HG03457 (cell line): ENCODE measurements around the gene DMXL1.
"Not testable (repeated sequence)": the region's sequence is repeated elsewhere in the genome, so short reads cannot be mapped to it uniquely, and the experiment has no call there.

ENCODE experiments used
- ATAC-seq: cut with Tn5 transposase; IDR thresholded peaks from one replicate; pipeline ENCODE4 v1.9.1; 2021; ENCODE audit warnings: moderate number of reproducible peaks; ENCODE audit not compliant: unreplicated experiment

Gene DMXL1

DNA sequence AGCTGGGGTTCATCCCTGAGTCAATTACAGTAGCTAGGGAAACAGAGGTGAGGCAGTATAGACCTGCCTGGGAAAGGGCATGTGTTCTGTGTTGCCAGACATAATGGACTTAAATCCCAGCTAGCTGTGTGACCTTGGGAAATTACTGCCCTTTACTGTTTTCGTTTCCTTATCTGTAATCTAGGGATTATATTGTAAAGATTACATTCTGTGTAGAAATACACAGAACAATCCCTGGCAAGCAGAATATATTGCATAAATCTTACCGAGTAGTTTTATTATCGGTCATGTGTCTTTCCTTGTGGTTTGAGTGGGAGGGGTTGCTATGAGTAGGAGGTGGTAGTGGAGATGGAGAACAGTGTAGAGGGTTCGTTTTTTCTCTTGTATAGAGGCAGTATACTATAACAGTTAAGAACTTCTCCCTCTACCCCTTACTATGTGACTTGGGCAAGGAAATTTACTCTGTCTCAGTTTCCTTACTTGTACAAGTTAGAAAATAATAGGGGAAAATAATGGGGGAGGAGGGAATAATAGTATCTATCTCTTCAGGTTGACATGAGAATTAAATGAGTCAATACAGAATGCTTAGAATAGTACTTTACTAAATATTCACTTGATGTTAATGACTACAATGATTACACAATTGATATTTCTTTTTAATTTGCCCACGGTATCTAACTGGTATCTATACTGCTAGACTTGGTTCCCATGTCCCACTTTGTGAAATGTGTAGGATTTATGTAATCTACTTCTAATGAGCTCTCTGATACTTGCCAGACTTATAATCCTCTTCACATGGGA, 7.1 kb upstream of the DMXL1 start:
- ATAC-seq, result peak; percentile 53

DNA sequence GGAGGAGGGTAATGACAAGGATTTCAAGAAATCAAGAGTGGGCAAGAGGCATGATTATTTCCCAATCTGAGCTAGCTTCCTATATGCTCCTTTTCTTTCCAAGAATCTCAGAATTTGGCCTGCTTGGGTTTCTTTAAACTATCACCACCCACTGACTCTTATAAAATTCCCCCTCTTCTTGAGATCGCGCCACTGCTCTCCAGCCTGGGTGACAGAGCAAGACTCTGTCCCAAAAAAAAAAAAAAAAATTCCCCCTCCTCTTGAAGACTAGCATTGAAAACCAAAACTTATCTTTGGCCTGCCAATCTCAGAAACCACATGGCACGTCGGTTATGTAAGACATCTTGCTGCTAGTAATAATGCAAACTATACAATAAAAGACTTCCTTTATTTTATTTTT, 3.4 kb upstream of the DMXL1 start:
- no peak for ATAC-seq

DNA sequence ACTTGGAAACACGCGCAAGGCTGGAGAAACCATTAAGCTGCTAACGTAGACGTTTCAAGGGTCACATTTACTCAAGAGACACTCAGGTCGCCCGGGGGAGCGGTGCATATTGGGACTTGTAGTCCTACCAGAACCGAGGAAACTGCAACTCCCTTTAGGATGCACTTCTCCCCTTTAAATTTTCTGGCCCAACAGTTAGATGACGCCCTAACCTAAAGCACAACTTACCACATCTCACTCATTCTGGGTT, 384 bp upstream of the DMXL1 start:
- peak; percentile 46 for ATAC-seq

DNA sequence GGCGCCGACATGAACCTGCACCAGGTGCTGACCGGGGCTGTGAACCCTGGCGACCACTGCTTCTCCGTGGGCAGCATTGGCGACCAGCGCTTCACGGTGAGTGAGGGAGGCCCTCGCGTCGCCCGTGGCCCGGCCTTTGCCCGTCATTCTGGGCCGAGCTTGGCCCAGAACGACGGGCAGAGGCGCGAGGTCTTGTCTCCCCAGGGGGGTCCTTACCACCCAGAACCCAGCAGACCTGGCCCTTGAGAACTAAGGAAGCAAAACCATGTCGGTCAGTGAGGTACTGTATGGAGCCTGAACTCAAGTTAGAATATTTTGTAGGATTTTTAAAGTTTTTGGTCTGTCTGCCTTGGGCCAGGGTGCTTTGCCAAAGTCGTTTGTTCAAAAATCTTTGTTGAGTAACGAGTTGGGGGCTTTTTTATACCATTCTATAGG, 691 bp downstream of the DMXL1 start:
- ATAC-seq, result no peak

DNA sequence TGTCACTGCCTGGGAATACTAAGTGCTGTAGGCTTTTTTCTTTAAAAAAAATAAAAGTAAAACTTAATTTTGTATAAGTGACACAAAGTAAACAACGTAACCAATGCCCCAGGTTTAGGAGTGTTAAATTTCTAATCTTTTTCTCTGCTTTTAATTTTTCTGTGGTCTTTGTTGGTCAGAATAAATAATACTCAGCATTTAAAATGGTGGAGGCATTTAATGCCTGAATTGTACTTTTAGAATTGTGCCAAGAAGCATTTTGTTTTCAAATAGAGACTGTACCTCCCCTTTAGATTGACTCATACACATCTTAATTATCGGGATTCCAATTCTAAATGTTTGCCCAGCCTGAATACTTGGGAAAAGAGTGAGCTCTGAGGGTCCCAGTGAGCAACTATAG, 1.6 kb downstream of the DMXL1 start:
- ATAC-seq, result no peak

DNA sequence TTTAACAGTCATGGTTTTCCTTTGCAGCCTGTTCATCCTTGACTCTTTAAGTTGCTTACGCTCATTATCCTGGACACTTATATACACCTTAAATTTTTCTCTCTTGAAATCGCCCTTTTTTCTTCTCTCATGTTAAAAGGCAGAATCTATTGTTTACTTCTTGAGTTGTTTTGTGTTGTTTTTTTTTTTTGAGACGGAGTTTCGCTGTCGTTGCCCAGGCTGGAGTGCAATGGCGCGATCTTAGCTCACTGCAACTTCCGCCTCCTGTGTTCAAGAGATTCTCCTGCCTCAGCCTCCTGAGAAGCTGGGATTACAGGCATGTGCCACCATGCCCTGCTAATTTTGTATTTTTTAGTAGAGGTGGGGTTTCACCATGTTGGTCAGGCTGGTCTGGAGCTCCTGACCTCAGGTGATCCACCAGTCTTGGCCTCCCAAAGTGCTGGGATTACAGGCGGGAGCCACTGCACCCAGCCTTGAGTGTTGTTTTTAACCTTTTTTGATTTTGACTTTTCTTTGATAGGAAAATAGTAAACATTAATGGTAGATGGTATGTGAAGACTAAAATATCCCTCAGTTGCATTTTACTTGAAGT, 3.0 kb downstream of the DMXL1 start:
- ATAC-seq, result not testable (repeated sequence)

DNA sequence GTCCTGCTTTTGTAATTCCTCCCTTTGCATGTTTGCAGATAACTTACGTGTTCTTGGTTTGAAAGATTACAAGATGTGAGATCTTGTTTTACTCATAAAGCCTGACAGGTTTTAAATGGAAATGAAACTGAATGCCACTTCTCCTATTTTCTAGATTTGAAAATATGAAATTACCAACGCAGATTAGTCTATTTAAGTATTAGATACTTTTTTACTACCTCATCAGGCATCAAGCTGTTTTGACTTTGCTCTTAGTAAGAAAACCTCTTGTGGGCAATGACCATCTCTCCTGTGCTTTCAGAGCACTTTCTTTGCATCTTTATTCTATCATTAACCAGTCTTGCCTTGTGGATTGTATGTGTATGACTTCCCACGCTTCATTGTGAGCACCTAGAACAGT, 3.5 kb downstream of the DMXL1 start:
- peak; percentile 36 for ATAC-seq

DNA sequence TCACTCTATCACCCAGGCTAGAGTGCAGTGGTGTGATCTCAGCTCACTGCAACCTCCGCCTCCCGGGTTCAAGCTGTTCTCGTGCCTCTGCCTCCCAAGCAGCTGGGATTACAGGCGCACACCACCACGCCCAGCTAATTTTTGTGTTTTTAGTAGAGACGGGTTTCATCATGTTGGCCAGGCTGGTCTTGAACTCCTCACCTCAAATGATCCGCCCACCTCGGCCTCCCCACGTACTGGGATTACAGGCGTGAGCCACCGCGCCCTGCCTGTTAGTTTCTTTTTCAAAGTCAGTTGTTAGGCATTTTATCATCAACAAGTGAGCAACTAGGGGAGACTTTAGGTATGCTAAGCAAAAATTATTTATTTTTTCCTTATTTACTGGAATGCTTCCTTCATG, 4.4 kb downstream of the DMXL1 start:
- not testable (repeated sequence) for ATAC-seq

DNA sequence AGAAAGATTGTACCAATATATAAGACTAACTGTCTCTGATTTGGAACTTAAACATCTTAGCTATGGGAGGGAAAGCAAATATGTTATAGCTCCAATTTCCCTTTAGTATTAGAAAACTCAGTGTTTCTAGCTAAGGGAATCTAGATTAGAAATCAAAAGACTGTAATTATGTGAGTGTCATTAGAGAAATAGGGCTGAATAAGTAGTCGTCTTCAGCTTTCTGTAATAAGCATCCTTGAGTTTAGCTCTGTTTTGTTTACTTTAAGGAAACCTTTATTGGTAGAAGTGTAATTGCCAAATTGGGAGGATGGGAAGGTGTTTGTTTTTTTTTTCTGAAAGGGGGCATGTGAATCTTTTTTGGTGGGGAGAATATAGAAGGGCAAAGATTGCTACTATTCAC, 5.2 kb downstream of the DMXL1 start:
- ATAC-seq, result no peak

DNA sequence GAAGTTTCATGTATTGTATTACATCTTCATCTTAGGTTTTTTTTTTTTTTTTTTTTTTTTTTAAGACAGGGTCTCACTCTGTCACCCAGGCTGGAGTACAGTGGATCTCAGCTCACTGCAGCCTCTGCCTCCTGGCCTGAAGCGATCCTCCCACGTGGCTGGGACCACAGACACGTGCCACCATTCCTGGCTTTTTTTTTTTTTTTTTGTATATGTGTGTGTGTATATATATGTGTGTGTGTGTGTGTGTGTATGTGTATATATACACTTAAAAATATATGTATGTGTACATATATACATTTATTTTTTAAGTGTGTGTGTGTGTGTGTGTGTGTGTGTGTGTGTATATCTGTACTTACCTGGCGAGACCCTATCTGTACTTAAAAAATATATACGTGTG, 6.6 kb downstream of the DMXL1 start:
- ATAC-seq, result no peak

DNA sequence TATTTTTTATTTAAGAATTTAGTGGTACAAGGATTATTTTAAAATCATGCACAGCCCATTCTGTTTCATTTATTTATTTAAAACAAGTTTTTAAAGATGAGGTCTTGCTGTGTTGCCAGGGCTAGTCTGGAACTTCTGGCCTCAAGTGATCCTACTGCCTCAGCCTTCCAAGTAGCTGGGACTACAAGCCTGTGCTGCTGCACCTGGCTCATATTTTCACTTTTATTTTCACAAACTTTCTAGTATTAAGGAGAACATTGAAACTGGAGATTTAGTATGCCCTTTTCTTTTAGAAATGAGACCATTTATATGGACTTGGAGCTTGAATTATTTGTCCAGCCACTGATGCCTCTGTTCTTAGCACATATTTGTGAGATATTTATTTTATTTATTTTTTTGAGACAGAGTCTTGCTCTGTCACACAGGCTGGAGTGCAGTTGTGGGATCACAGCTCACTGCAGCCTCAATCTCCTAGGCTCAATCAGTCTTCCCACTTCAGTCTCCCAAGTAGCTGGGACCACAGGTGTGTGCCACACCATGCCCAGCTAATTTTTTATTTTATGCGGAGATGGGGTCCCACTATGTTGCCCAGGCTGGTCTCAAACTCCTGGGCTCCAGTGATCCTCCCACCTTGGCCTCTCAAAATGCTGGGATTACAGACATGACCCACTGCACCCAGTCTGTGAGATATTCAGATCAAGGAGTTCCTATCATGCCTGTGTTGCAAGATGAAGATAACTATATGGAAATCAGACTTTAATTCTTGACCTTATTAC, 7.4 kb downstream of the DMXL1 start:
- no peak for ATAC-seq

DNA sequence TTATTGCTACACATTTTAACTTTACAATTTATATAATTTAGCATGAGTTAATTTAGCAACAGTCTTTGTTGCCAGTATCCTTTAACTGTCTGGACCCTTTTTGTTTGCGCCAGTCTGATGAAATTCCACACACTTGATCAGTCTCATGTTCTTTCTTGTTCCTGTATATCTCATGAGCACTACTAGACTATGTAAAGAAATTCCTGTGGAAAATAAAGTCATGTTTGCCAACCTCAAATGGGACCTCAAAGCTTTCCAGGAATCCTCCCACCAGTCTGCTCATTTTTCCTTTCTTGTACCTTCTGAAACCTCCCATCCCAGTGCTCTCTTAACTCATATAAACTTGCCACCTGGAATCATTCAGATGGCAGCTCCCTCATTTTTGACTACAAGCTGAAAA, 8.0 kb downstream of the DMXL1 start:
- ATAC-seq, result no peak

DNA sequence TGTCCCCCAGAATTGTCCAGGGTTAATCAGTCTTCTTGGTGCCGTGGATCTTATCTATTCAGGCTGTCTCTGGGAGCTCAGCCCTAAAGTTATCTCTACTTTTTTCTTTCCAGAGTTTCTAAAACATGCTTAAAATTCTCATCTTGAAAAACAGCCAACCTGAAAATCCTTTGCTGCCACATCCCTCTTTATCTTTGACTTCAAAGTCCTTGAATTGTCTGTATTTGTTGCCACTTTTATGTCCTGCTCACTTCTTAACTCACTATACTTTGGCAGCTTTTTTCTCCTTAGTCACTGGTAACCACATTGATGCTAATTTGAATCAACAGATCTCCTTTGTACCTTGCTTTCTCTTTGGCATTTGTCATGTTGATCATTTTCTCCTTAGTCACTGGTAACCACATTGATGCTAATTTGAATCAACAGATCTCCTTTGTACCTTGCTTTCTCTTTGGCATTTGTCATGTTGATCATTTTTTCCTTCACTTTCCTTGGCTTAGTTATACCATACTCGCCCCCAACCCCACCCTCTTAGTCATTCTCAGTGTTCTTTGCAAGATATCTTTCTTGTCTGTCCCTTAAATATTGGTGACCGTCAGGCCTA, 8.5 kb downstream of the DMXL1 start:
- peak; percentile 37 for ATAC-seq

DNA sequence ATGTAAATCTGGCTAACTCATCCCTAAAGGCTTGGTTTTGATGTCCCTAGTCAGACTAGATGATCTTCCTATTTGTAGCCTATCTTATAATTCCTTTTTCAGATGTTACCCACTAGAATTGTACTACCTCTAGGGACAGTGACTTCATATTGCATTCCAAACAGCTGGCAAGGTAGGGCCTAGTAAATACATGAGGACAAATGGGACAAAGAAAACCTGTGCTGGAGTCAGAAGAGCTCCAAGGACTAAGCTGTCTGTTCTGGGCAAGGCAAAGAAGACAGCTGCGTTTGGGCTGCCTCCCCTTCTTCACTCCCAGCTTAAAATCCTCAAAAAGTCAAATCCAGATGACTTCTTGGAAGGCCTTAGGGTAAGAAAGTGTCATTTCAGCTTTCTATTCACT, 10.0 kb downstream of the DMXL1 start:
- ATAC-seq, result no peak

DNA sequence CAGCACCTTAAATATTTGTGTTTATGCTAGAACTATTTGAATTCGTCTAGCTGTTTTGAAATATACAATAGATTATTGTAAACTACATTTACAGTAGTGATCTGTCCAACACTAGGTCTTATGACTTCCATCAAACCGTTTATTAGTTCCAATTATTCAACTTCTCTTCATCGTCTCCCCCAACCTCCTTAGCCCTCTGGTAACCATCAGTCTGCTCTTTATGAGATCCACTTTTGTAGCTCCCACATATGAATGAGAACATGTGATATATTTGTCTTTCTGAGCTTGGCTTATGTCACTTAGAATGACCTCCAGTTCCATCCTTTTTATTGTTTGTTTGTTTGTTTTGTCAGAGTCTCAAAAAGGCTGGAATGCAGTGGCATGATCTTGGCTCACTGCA, 11.8 kb downstream of the DMXL1 start:
- no peak for ATAC-seq

DNA sequence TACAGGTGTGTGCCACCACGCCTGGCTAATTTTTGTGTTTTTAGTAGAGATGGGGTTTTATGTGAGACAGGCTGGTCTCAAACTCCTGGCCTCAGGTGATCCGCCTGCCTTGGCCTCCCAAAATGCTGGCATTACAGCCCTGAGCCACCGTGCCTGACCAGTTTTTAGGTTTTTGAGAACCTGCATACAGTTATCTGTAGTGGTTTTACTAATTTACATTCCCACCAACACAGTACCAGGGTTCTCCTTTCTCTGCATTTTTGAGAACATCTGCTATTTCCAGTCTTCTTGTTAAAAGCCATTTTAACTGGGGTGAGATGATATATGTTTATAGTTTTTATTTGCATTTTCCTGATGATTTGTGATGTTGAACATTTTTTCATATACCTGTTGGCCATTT, 12.8 kb downstream of the DMXL1 start:
- no peak for ATAC-seq

DNA sequence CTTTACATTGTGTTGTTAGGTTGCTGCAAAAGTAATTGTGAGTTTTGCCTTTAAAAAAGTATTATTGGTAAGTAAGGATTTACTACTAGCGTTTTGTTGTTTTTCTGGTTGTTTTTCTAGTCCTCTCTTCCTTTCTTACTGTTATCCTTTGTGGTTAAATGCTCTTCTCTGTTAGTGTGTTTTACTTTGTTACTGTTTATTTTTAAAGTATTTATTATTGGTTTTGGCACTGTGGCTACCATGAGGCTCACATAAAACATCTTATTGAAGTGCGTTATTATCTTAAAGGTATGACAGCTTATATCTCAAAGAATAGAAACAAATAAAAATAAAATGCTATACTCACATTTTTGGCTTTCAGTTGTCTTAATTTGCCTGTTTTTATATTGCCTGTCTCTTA, 17.6 kb downstream of the DMXL1 start:
- ATAC-seq, result no peak

DNA sequence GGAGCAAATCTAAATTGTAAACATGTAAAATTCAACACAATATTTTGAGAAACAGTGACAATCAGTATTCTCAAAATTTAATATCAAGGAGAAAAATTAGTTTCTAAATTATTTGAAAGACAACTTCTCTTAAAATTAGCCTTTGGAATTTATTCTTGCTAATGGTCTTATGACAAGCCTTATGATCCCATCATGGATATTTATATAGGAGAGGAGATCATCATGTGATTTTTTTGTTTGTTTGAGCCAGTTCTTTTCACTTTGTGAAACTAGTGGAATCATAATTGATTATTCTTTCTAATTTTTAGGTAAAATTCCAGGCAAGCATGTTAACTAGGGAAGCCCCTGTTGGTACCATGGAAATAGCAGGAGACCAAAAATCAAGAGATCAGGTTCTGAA, 24.7 kb downstream of the DMXL1 start:
- no peak for ATAC-seq

DNA sequence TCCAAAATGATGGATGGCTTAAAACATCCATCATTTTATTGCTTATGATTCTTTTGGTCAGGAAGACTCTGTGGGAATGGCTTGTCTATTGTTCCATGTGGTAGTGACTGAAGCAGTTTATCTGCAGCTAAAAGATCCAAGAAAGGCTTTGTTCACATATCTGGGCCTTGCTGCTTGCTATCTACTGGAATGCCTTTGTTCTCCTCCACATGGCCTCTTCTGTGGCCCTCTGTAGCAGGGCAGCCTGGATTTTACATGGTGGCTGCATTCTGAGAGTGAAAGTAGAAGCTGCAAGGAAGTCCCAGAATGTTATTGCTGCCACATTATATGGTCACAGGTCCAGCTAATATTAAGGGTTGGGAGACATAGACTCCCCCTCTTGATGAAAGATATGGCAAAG, 35.1 kb downstream of the DMXL1 start:
- no peak for ATAC-seq

DNA sequence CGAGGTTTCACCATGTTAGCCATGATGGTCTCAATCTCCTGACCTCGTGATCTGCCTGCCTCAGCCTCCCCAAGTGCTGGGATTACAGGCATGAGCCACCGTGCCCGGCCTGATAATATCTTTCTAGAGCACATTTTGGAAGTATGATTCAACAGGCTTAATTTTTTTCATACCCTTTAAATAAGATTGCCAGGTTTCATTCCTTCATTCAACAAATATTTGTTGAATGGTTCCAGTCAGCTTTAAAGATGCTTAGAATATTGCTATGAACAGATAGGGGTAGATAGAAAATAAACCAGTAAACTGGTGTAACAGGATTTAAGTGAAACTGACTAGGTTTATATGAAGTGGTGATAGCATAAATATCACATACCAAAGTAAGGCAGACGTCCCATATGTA, 41.3 kb downstream of the DMXL1 start:
- ATAC-seq, result no peak

DNA sequence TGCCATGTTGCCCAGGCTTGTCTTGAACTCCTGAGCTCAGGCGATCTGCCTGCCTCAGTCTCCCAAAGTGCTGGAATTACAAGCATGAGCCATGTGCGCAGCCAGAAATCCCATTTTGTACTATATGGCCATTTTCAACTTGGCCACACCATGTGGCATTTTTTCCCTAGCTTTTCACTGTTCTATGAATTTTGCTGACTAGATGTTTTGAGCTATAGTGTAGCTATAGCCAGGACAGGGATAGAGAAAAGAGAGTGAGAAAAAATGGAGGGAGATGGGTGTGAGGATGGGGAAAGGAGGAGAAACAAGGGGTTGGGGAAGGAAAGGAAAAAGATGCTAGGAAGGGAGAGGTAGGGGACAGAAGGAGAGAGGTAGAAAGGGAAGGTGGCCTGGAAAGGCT, 46.4 kb downstream of the DMXL1 start:
- ATAC-seq, result no peak

DNA sequence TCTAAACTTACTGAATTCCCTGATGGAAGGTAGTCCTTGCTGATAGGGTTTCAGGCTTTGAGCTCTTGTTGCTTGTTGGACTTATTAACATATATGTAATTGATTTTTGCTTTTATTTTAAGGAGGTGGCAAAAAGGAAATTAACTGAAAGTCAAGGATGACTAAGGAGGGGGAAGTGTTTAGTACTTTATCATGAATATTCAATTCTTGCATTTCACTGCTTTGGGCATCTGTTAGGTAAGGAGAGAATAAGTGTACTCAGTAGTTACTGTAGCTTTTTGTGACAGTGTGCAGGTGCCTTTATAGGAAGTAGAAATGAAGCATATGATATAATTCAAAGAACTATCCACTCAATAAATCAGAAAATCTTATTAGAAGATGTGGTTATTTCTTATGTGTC, 47.1 kb downstream of the DMXL1 start:
- ATAC-seq, result no peak
